OCI-LY1 (cell line): ENCODE data around the gene CEP83.

Experiments used
- H2AFZ ChIP-seq: fragments of 200-600 bp; sonication (generic), shearing (Covaris generic); 2 replicates; pipeline ENCODE4 v1.6.0; 2014; ENCODE audit warnings: antibody characterized with exemption, mild to moderate bottlenecking, low read length
- H3F3A ChIP-seq: fragments of 200-600 bp; sonication (generic), shearing (Covaris generic); 2 replicates; pipeline ENCODE4 v1.6.0; 2014; ENCODE audit warnings: mild to moderate bottlenecking, antibody characterized with exemption, low read length, moderate library complexity; ENCODE audit not compliant: insufficient read depth
- H3K27ac ChIP-seq: fragments of 200-600 bp; sonication (generic); 2 replicates; pipeline ENCODE4 v1.5.1; 2014; ENCODE audit warnings: low read length, mixed run types, mild to moderate bottlenecking, low read depth; ENCODE audit not compliant: poor library complexity, severe bottlenecking
- H3K27me3 ChIP-seq: fragments of 200-600 bp; sonication (generic); 2 replicates; pipeline ENCODE4 v1.6.0; 2014; ENCODE audit warnings: antibody characterized with exemption, mild to moderate bottlenecking, low read length, moderate library complexity; ENCODE audit not compliant: insufficient read depth
- H3K36me3 ChIP-seq: fragments of 200-600 bp; sonication (generic); 2 replicates; pipeline ENCODE4 v1.6.1; 2014; ENCODE audit warnings: mild to moderate bottlenecking, antibody characterized with exemption, low read length, moderate library complexity, mixed read lengths; ENCODE audit not compliant: insufficient read depth
- H3K4me1 ChIP-seq: fragments of 200-600 bp; sonication (generic); 2 replicates; pipeline ENCODE4 v1.5.1; 2014; ENCODE audit warnings: mild to moderate bottlenecking, low read length, moderate library complexity; ENCODE audit not compliant: insufficient read depth, severe bottlenecking
- H3K4me2 ChIP-seq: fragments of 200-600 bp; sonication (generic), shearing (Covaris generic); 2 replicates; pipeline ENCODE4 v1.6.1; 2014; ENCODE audit warnings: low read length
- H3K4me3 ChIP-seq: fragments of 200-600 bp; sonication (generic); 2 replicates; pipeline ENCODE4 v1.5.1; 2014; ENCODE audit warnings: low read length, low read depth, mild to moderate bottlenecking, mixed read lengths; ENCODE audit not compliant: poor library complexity, severe bottlenecking
- H3K79me2 ChIP-seq: fragments of 200-600 bp; shearing (Covaris generic); 2 replicates; pipeline ENCODE4 v1.6.1; 2016; ENCODE audit warnings: mixed run types, low read length, mixed read lengths; ENCODE audit not compliant: insufficient read depth
- H3K9ac ChIP-seq: fragments of 200-600 bp; sonication (generic), shearing (Covaris generic); 2 replicates; pipeline ENCODE4 v1.6.1; 2014; ENCODE audit warnings: mild to moderate bottlenecking, low read length, mixed read lengths
- H3K9me2 ChIP-seq: fragments of 200-600 bp; sonication (generic), shearing (Covaris generic); 2 replicates; pipeline ENCODE4 v1.6.1; 2014; ENCODE audit warnings: low read depth, mild to moderate bottlenecking, low read length, mixed read lengths
- H3K9me3 ChIP-seq: fragments of 200-600 bp; shearing (Covaris generic); 2 replicates; pipeline ENCODE4 v1.6.1; 2014; ENCODE audit warnings: low read length, mixed read lengths
- H4K20me1 ChIP-seq: fragments of 200-600 bp; sonication (generic), shearing (Covaris generic); 2 replicates; pipeline ENCODE4 v1.6.0; 2016; ENCODE audit warnings: mild to moderate bottlenecking, low read length; ENCODE audit not compliant: insufficient read depth
- EZH2 ChIP-seq: fragments of 200-600 bp; sonication (generic), shearing (Covaris generic); IDR thresholded peaks from 2 replicates; pipeline ENCODE4 v1.8.0; 2017; ENCODE audit warnings: borderline replicate concordance, mixed run types, mild to moderate bottlenecking, antibody characterized with exemption, low read length, moderate library complexity, mixed read lengths
- TF ChIP-seq, protein P1 (sequence below): fragments of 200-600 bp; sonication (generic), shearing (Covaris generic); IDR thresholded peaks from 2 replicates; pipeline ENCODE4 v1.5.1; 2017; ENCODE audit warnings: mild to moderate bottlenecking, antibody characterized with exemption, low read length, moderate library complexity, mixed read lengths

CEP83 gene

GRCh38 chr12:94421868-94422740 lies 37.6 kb downstream of the CEP83 start:
- no peaks in the 10 kb centered on the region for H3K79me2 ChIP-seq
- no peak overlapping the region for H3K27ac ChIP-seq
- no peaks in the 10 kb centered on the region for H3K27me3 ChIP-seq
- no peaks in the 10 kb centered on the region for H3F3A ChIP-seq
- no peak overlapping the region for H3K9ac ChIP-seq
- peaks cover 4% of the 10 kb centered on the region; the same call in 1 of the 2 replicates for H3K36me3 ChIP-seq
- no peak overlapping the region for H2AFZ ChIP-seq
- no peaks in the 10 kb centered on the region for H4K20me1 ChIP-seq
- no peak overlapping the region for H3K4me3 ChIP-seq
- H3K9me2 ChIP-seq: no peaks in the 10 kb centered on the region
- no peak overlapping the region for H3K4me2 ChIP-seq
- TF ChIP-seq, protein P1, sequence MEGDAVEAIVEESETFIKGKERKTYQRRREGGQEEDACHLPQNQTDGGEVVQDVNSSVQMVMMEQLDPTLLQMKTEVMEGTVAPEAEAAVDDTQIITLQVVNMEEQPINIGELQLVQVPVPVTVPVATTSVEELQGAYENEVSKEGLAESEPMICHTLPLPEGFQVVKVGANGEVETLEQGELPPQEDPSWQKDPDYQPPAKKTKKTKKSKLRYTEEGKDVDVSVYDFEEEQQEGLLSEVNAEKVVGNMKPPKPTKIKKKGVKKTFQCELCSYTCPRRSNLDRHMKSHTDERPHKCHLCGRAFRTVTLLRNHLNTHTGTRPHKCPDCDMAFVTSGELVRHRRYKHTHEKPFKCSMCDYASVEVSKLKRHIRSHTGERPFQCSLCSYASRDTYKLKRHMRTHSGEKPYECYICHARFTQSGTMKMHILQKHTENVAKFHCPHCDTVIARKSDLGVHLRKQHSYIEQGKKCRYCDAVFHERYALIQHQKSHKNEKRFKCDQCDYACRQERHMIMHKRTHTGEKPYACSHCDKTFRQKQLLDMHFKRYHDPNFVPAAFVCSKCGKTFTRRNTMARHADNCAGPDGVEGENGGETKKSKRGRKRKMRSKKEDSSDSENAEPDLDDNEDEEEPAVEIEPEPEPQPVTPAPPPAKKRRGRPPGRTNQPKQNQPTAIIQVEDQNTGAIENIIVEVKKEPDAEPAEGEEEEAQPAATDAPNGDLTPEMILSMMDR: no peak
- no peak for TF ChIP-seq EZH2
- H3K4me1 ChIP-seq: no peaks in the 10 kb centered on the region
- H3K9me3 ChIP-seq: peaks cover 14% of the 10 kb centered on the region

DNA sequence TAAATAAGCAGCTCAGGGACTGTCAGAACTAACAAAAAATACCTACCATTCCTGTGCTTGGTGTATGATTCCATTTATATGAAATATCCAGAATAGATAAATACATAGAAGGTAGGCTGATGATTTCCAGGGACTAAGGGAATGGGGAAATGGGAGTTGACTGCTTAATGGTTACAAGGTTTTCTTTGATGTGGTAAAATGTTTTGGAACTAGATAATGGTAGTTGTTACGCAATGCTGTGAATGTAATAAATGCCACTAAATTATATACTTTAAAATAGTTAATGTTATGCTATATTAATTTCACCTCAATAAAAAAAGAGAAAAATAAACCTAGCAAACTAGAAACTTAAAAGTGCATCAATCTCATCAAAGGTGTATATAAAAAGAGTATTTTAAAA lies 41.1 kb downstream of the CEP83 start:
- Histone ChIP-seq H2AFZ (no peak overlapping the region), H3K9ac (no peak overlapping the region), H3K9me2 (no peaks in the 10 kb centered on the region), H3K27ac (no peak overlapping the region), H3K4me3 (no peak overlapping the region), H3F3A (no peaks in the 10 kb centered on the region), H3K27me3 (no peaks in the 10 kb centered on the region), H3K4me1 (peaks cover 20% of the 10 kb centered on the region), H3K9me3 (peaks cover 14% of the 10 kb centered on the region), H3K4me2 (no peak overlapping the region), H3K79me2 (no peaks in the 10 kb centered on the region), H3K36me3 (no peaks in the 10 kb centered on the region), H4K20me1 (no peaks in the 10 kb centered on the region)
- TF ChIP-seq, protein P1: no peak
- TF ChIP-seq EZH2: no peak

DNA sequence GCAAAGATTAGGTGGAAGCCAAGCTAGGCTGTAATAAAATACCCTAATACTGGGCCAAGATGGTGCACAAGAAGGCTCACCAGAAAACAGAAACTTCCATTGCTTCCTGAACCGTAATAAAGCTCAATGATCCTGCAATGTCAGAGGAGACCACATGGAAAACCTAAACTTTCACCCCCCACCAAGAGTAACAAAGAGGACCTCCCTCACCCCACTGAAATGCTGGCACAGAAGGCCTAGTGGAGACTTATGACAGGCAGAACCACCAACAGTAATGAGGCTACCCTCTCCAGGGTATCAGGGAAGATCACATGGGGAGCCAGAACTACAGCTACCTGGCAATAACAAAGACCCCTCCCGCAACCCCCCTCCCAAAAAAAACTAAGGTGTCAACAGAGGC lies 43.1 kb downstream of the CEP83 start:
- Histone ChIP-seq H3K27me3 (no peaks in the 10 kb centered on the region), H3F3A (no peaks in the 10 kb centered on the region), H3K36me3 (no peaks in the 10 kb centered on the region), H3K27ac (no peak overlapping the region), H4K20me1 (no peaks in the 10 kb centered on the region), H3K9me3 (peaks cover 2% of the 10 kb centered on the region; the same call in 1 of the 2 replicates), H3K9ac (no peak overlapping the region), H3K79me2 (no peaks in the 10 kb centered on the region), H2AFZ (no peak overlapping the region), H3K4me3 (no peak overlapping the region), H3K4me1 (peaks cover 20% of the 10 kb centered on the region), H3K4me2 (no peak overlapping the region), H3K9me2 (no peaks in the 10 kb centered on the region)
- no peak for TF ChIP-seq EZH2
- TF ChIP-seq, protein P1: no peak
